A549 (cell line): Measurements from ENCODE around the gene PXT1. TPM values are rescaled to one million over a fixed set of nuclear protein-coding genes. Genes with fewer than 3 reads are reported as not detected.

ENCODE experiments used
- ATAC-seq, 2 experiments: fragments of 200-7000 bp in 1 of 2; fragments of >200 bp in 1 of 2; cut with Nextera tagmentation in 1 of 2; cut with Tn5 transposase in 1 of 2; 3 replicates each; pipeline versions ENCODE4 v1.8.0 to v1.9.1; 2018 to 2020; ENCODE audit warnings: mild to moderate bottlenecking in 1 of 2, moderate library complexity in 1 of 2
- CTCF ChIA-PET: fragments of 300-600 bp; sonication (Branson Sonifier 250); formaldehyde crosslinking; extraction: SDS; loops from one replicate; lab custom pipeline; 2021; ENCODE audit warnings: antibody characterized with exemption, inconsistent platforms; lab: Yijun Ruan, JAX
- POLR2A ChIA-PET: fragments of 350-600 bp; formaldehyde crosslinking; extraction: SDS; loops from one replicate; lab custom pipeline; 2021; ENCODE audit warnings: antibody characterized with exemption, inconsistent platforms; lab: Yijun Ruan, JAX
- DNase-seq, 2 experiments: peaks; one replicate each; pipeline versions ENCODE4 v3.0.0 to v3.0.0-alpha.2; 2011 to 2016; ENCODE audit warnings: low read depth in 1 of 2, low spot score in 1 of 2
- FAIRE-seq: peaks from 2 replicates; lab custom pipeline; 2011; peaks lifted over from hg19 to GRCh38; lab: Jason Lieb, UNC
- H3K27ac ChIP-seq, 2 experiments: fragments of >200 bp; sonication (Bioruptor Twin); formaldehyde crosslinking; 3 replicates each; pipeline ENCODE4 v1.5.1; 2016 to 2017
- H3K4me1 ChIP-seq: fragments of >200 bp; sonication (Bioruptor Twin); formaldehyde crosslinking; 3 replicates; pipeline ENCODE4 v1.6.1; 2016
- H3K4me2 ChIP-seq: fragments of >200 bp; sonication (Bioruptor Twin); formaldehyde crosslinking; 3 replicates; pipeline ENCODE4 v1.6.1; 2016
- H3K4me3 ChIP-seq: fragments of >200 bp; sonication (Bioruptor Twin); formaldehyde crosslinking; 3 replicates; pipeline ENCODE4 v1.5.1; 2016
- H3K9me3 ChIP-seq: fragments of >200 bp; sonication (Bioruptor Twin); formaldehyde crosslinking; 3 replicates; pipeline ENCODE4 v1.6.1; 2016
- BHLHE40 ChIP-seq: IDR thresholded peaks from 2 replicates; pipeline ENCODE4 v1.6.1; 2012; ENCODE audit warnings: low read depth, low read length, inconsistent platforms
- CBX8 ChIP-seq: fragments of 200-600 bp; sonication (generic); IDR thresholded peaks from 2 replicates; pipeline ENCODE4 v1.6.1; 2016
- CEBPB ChIP-seq, 2 experiments: fragments of >200 bp in 1 of 2; sonication (Bioruptor Twin) in 1 of 2; formaldehyde crosslinking in 1 of 2; IDR thresholded peaks; 2 replicates each; pipeline ENCODE4 v1.6.1; 2012 to 2016
- EP300 ChIP-seq, 2 experiments: fragments of >200 bp; sonication (Bioruptor Twin); formaldehyde crosslinking; IDR thresholded peaks; 2 replicates in 1 of 2; 3 replicates in 1 of 2; pipeline ENCODE4 v1.6.1; 2016 to 2017
- HOXB5 ChIP-seq: fragments of 250-450 bp; sonication (Bioruptor Pico); IDR thresholded peaks from 2 replicates; pipeline ENCODE4 v1.5.0; 2020; ENCODE audit warnings: mild to moderate bottlenecking, moderate library complexity
- JUN ChIP-seq, 2 experiments: fragments of >200 bp; sonication (Bioruptor Twin); formaldehyde crosslinking; IDR thresholded peaks; 2 replicates in 1 of 2; 3 replicates in 1 of 2; pipeline ENCODE4 v1.6.1; 2016 to 2017
- MAFK ChIP-seq: fragments of 450-650 bp; IDR thresholded peaks from 2 replicates; pipeline ENCODE4 v1.6.1; 2014; ENCODE audit not compliant: partially characterized antibody
- NR3C1 ChIP-seq: fragments of >200 bp; sonication (Bioruptor Twin); formaldehyde crosslinking; IDR thresholded peaks from 3 replicates; pipeline ENCODE4 v1.6.1; 2017
- PHF8 ChIP-seq: fragments of 200-600 bp; sonication (generic); IDR thresholded peaks from 2 replicates; pipeline ENCODE4 v1.6.1; 2016; ENCODE audit warnings: low read depth, mild to moderate bottlenecking, antibody characterized with exemption, moderate library complexity, borderline replicate concordance
- RAD21 ChIP-seq, 2 experiments: fragments of >200 bp in 1 of 2; sonication (Bioruptor Twin) in 1 of 2; formaldehyde crosslinking in 1 of 2; IDR thresholded peaks in 1 of 2; conservative IDR thresholded peaks in 1 of 2; 2 replicates in 1 of 2; 3 replicates in 1 of 2; pipeline ENCODE4 v1.6.1; 2012 to 2018; ENCODE audit warnings: inconsistent platforms in 1 of 2
- RFX5 ChIP-seq: fragments of 450-650 bp; IDR thresholded peaks from 2 replicates; pipeline ENCODE4 v1.7.1; 2014; ENCODE audit warnings: antibody characterized with exemption, mild to moderate bottlenecking, moderate library complexity
- RNF2 ChIP-seq: fragments of 200-600 bp; sonication (generic); IDR thresholded peaks from 2 replicates; pipeline ENCODE4 v1.6.1; 2016; ENCODE audit warnings: low read depth, mild to moderate bottlenecking, antibody characterized with exemption, moderate library complexity, borderline replicate concordance
- ZFP36 ChIP-seq: fragments of 450-650 bp; IDR thresholded peaks from 2 replicates; pipeline ENCODE4 v1.6.1; 2014; ENCODE audit warnings: borderline replicate concordance; ENCODE audit not compliant: partially characterized antibody
- WGBS: methylation state at CpG from one replicate; pipeline ENCODE4 v1.1.6; 2017; ENCODE audit errors: missing lambda C conversion rate; 5-methylcytosine and 5-hydroxymethylcytosine counted together
- polyA plus RNA-seq, 4 experiments: library from polyadenylated mRNA; depleted of rRNA in 3 of 4; stranded (reverse); fragments of >200 nt; fragmentation: RNase III in 1 of 4; extraction: RNeasy Plus Mini Kit Qiagen cat#74134 plus additional on column Dnase treatment in 1 of 4; gene quantifications; 2 replicates in 3 of 4; 3 replicates in 1 of 4; pipeline ENCODE4 v1.2.3, GENCODE V29; 2011 to 2017
- TF ChIP-seq, protein P1 (sequence below): fragments of 250-450 bp; sonication (Bioruptor Pico); IDR thresholded peaks from 2 replicates; pipeline ENCODE4 v1.5.0; 2020; ENCODE audit warnings: low read depth, mild to moderate bottlenecking, moderate library complexity
- TF ChIP-seq, protein P2 (sequence below): fragments of 450-650 bp; IDR thresholded peaks from 2 replicates; pipeline ENCODE4 v1.6.1; 2014; ENCODE audit warnings: antibody characterized with exemption
- TF ChIP-seq, protein P3 (sequence below): fragments of 200-600 bp; sonication (generic); IDR thresholded peaks from 2 replicates; pipeline ENCODE4 v1.6.1; 2016; ENCODE audit warnings: antibody characterized with exemption, mild to moderate bottlenecking, moderate library complexity

Gene PXT1
- polyA plus RNA-seq, 2 of the 4 experiments (the other 2 are of a cell fraction) = not detected

DNA sequence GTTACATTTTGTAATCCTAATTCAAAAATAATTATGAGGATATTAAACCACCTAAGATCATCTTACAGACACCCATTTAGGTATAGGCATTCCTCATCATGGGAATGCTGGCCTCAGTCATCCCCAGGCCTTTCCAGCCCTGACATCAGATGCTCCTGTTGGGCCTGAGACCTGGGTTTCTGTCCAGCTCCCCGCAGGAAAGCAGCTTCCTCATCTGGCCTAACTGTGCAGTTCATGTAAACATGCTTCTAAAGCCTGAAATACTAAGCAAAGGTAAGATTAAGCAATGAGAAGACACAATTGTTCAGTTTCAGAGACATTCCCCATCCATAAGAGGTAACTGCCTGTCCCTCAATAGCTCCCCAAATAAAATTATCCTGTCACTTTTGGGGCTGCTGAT lies 74.2 kb downstream of the PXT1 start:
- CTCF ChIA-PET = interaction anchor here (1.7 to 4.6 kb wide), 3 partner anchors 7 to 66 kb away, joined by 5 to 23 read pairs (median 5); no protein-coding TSS in a partner anchor
- no peak overlapping the region for H3K27ac ChIP-seq
- 0 out of 3 replicates have a peak, but pooled peaks cover 6% of the 10 kb centered on the region for H3K4me1 ChIP-seq
- DNase-seq (no peak), FAIRE-seq (no peak), ATAC-seq (no peak)
- WGBS = 29% methylated on average over 1 of the region's 1 CpG
- H3K4me3 ChIP-seq = no peak overlapping the region
- TF ChIP-seq RNF2 = no peak
- TF ChIP-seq, protein P1, sequence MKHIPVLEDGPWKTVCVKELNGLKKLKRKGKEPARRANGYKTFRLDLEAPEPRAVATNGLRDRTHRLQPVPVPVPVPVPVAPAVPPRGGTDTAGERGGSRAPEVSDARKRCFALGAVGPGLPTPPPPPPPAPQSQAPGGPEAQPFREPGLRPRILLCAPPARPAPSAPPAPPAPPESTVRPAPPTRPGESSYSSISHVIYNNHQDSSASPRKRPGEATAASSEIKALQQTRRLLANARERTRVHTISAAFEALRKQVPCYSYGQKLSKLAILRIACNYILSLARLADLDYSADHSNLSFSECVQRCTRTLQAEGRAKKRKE (CRISPR knock-in tag) = no peak
- no peak for TF ChIP-seq RAD21 (conservative IDR thresholded peaks at IDR 0.05 in 1 of 2, IDR thresholded peaks at IDR 0.05 in 1 of 2)
- no peak for TF ChIP-seq PHF8
- TF ChIP-seq EP300 (IDR thresholded peaks at IDR 0.05) = no peak
- TF ChIP-seq, protein P2, sequence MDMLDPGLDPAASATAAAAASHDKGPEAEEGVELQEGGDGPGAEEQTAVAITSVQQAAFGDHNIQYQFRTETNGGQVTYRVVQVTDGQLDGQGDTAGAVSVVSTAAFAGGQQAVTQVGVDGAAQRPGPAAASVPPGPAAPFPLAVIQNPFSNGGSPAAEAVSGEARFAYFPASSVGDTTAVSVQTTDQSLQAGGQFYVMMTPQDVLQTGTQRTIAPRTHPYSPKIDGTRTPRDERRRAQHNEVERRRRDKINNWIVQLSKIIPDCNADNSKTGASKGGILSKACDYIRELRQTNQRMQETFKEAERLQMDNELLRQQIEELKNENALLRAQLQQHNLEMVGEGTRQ = no peak
- TF ChIP-seq MAFK = no peak
- no peak for TF ChIP-seq JUN (IDR thresholded peaks at IDR 0.05)
- TF ChIP-seq CBX8 = no peak
- H3K4me2 ChIP-seq = no peak overlapping the region
- H3K9me3 ChIP-seq = no peaks in the 10 kb centered on the region
- POLR2A ChIA-PET = no interaction called here

DNA sequence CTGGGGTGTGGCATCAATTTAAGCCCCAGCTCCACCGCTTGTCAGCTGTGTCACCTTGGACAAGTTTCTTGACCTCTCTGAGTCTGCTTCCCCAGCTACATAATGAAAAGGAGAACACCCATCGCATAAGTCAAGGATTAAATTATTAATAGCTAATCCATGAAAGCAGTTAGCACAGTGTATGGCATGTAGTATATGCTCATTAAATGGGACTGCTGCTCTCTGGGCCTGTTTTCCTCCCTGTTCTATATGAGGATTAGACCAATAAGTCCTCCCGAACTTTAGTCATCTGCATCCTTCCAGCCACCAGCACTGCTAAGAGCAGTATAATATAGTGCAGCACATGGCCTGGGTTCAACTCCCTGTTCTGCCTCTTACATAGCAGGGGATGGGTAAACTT lies 74.9 kb downstream of the PXT1 start:
- H3K4me1 ChIP-seq = 0 out of 3 replicates have a peak, but pooled peaks cover 6% of the 10 kb centered on the region
- TF ChIP-seq ZFP36 (no peak), RFX5 (no peak), HOXB5 (no peak), BHLHE40 (no peak), PHF8 (no peak), CEBPB (IDR thresholded peaks at IDR 0.05) (no peak), RAD21 (conservative IDR thresholded peaks at IDR 0.05 in 1 of 2, IDR thresholded peaks at IDR 0.05 in 1 of 2) (no peak), NR3C1 (no peak)
- TF ChIP-seq, protein P3, sequence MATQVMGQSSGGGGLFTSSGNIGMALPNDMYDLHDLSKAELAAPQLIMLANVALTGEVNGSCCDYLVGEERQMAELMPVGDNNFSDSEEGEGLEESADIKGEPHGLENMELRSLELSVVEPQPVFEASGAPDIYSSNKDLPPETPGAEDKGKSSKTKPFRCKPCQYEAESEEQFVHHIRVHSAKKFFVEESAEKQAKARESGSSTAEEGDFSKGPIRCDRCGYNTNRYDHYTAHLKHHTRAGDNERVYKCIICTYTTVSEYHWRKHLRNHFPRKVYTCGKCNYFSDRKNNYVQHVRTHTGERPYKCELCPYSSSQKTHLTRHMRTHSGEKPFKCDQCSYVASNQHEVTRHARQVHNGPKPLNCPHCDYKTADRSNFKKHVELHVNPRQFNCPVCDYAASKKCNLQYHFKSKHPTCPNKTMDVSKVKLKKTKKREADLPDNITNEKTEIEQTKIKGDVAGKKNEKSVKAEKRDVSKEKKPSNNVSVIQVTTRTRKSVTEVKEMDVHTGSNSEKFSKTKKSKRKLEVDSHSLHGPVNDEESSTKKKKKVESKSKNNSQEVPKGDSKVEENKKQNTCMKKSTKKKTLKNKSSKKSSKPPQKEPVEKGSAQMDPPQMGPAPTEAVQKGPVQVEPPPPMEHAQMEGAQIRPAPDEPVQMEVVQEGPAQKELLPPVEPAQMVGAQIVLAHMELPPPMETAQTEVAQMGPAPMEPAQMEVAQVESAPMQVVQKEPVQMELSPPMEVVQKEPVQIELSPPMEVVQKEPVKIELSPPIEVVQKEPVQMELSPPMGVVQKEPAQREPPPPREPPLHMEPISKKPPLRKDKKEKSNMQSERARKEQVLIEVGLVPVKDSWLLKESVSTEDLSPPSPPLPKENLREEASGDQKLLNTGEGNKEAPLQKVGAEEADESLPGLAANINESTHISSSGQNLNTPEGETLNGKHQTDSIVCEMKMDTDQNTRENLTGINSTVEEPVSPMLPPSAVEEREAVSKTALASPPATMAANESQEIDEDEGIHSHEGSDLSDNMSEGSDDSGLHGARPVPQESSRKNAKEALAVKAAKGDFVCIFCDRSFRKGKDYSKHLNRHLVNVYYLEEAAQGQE = no peak
- WGBS = 75% methylated on average over 3 of the region's 3 CpGs
- DNase-seq = no peak
- POLR2A ChIA-PET = no interaction called here
- no peaks in the 10 kb centered on the region for H3K9me3 ChIP-seq
- ATAC-seq = no peak
- FAIRE-seq = no peak
- no peak overlapping the region for H3K4me3 ChIP-seq
- no peak overlapping the region for H3K27ac ChIP-seq
- CTCF ChIA-PET = interaction anchor here (1.7 kb wide), 2 partner anchors 27 to 65 kb away, joined by 5 read pairs; no protein-coding TSS in a partner anchor
- H3K4me2 ChIP-seq = no peak overlapping the region
